ENCODE results near the gene TMEM225B.

DNA sequence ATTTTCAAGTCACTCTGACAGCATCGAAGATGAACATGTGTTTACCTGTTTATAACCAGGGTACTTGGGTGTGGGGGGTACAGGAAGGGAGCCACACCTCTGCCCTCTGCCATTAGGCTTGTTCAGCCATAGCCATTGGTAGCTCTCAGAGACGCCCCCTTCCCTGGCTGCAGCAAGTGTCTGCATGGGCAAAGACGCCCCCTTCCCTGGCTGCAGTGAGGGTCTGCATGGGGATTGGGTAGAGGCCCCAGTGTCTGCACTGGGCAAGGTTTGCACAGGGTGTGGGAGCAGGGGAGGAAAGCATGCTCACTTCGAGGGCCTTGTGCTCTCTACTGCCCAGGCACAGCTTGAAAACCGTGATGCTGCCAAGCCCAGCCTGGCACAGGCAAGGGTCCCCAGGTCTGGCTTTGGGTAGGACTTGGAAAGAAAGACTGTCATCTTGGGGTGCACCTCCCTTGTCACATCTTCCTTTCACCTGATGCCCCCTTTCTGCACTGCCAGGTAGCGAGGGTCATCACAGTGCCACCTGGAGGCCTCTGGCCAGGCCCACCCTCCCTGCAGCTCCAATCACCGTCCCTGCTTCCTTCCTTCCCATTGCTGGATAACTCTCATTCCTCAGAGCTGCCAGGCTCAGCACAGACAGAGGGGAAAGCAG is 3.7 kb downstream of the TMEM225B start:
- TF ChIP-seq SP2 (tag by site-specific recombination; IDR thresholded peaks at IDR 0.05) (no peak), ZBTB7A (tag by site-specific recombination; IDR thresholded peaks at IDR 0.05; ENCODE audit: low read depth) (no peak), ZNF394 (tag by site-specific recombination; IDR thresholded peaks at IDR 0.05; ENCODE audit: borderline replicate concordance) (no peak), ZNF174 (tag by site-specific recombination; IDR thresholded peaks at IDR 0.05) (no peak), ZNF140 (tag by site-specific recombination; IDR thresholded peaks at IDR 0.05) (no peak), ZNF658 (tag by site-specific recombination; IDR thresholded peaks at IDR 0.05) (no peak)
- TF ChIP-seq, protein P1, sequence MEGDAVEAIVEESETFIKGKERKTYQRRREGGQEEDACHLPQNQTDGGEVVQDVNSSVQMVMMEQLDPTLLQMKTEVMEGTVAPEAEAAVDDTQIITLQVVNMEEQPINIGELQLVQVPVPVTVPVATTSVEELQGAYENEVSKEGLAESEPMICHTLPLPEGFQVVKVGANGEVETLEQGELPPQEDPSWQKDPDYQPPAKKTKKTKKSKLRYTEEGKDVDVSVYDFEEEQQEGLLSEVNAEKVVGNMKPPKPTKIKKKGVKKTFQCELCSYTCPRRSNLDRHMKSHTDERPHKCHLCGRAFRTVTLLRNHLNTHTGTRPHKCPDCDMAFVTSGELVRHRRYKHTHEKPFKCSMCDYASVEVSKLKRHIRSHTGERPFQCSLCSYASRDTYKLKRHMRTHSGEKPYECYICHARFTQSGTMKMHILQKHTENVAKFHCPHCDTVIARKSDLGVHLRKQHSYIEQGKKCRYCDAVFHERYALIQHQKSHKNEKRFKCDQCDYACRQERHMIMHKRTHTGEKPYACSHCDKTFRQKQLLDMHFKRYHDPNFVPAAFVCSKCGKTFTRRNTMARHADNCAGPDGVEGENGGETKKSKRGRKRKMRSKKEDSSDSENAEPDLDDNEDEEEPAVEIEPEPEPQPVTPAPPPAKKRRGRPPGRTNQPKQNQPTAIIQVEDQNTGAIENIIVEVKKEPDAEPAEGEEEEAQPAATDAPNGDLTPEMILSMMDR (tag by site-specific recombination; IDR thresholded peaks at IDR 0.05) = peak; percentile 58
- TF ChIP-seq, protein P2, sequence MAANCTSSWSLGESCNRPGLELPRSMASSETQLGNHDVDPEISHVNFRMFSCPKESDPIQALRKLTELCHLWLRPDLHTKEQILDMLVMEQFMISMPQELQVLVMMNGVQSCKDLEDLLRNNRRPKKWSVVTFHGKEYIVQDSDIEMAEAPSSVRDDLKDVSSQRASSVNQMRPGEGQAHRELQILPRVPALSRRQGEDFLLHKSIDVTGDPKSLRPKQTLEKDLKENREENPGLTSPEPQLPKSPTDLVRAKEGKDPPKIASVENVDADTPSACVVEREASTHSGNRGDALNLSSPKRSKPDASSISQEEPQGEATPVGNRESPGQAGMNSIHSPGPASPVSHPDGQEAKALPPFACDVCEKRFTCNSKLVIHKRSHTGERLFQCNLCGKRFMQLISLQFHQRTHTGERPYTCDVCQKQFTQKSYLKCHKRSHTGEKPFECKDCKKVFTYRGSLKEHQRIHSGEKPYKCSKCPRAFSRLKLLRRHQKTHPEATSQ (tag by site-specific recombination; IDR thresholded peaks at IDR 0.05) = no peak

Data from HEK293 (cell line).